Inferior parietal cortex (tissue), 1 donor: Measurements from ENCODE around the gene TNK2.
"Not testable (repeated sequence)": the region's sequence is repeated elsewhere in the genome, so short reads cannot be mapped to it uniquely, and the experiment has no call there.

Source experiments
- DNase-seq: peaks from one replicate; pipeline ENCODE4 v3.0.0-alpha.2; 2016; ENCODE audit errors: extremely low spot score

The TNK2 gene

DNA sequence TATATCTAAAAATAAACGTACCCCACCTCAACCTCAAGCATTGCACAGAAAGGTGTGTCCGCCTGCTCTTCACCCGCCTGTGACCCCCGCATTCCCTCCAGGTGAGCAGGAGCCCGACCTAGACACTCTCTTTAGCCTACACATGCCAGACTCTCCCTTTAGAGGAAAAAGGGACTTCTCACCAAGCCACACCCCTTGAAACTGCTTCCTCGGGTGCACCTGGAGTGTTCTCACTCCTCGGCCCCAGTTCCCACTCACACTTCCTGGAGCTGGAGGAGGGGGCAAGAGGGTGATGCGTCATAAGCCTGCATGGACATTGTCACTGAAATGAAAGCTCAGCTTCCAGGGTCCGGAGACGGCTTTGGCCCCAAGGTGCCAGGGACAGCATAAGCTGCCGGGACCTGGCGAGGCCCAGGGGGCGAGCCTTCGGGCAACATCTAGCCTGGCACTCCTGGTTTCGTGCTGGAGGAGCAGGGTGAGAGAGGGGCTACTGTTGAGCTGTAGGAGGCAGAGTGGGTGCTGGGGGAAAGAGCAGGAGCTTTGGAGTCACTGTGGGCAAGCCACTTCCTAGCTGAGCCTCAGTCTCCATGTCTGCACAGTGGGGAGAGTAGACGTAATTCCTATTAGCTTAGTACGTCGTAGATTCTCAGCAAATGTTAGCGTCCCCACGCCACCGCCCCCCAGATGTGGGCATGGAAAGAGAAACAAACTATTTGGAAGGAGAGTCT lies 86.8 kb downstream of the TNK2 start:
- DNase-seq: no peak

DNA sequence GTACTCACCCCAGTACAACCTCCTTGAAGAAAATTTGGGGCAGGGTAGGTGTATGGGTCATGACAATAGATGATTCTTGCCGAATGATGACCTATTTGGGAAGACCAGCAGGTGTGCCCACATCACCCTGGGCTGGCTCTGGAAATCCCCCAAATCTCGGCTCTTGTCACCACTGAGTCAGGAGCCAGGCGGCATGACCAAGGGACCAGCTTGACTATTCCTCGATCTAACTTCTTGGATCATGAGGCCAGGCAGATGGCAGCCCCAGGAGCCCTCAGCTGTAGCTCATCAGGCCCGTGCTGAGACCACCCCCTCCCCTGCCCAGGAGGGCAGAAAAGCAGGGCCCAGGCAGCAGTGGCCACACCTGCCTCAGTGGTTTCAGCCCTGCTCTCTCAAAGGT lies 87.5 kb downstream of the TNK2 start:
- no peak for DNase-seq

DNA sequence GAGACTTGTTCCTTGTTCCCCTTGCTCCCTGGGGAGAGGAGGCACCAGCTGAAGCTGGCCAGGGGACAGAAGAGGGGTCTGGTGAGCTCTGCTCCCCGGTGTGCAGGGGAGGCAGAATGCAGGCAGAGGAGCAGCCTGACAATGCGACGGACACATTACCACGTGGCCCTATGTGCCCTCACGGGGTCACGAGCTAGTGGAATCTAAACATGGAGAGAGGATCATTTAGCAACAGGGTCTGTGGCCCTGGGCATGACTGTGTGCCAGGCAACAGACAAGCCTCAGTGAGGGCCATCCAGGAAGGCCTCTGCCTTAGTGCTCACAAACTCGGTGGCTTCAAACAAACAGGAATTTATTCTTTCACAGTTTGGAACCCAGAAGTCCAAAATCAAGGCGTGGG lies 88.2 kb downstream of the TNK2 start:
- DNase-seq: no peak

DNA sequence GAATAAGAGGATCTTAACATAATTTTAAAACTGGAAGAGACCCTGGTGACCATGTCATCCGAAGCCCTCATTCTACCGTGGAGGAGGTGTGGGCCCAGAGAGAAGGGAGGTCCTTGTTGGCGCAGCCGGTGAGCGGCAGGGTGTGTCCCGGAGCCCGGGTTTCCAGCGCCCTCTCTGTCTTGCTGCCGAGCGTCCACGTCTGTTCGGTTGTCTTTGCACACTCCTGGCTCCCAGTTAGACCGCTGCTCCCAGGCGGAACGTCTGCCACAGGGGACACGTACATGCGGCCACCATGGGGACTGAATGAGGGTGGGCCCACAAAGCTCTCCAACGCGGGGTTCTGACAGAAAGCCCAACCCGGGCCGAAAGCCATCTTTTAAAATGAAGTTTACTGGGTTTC lies 90.0 kb downstream of the TNK2 start:
- no peak for DNase-seq

DNA sequence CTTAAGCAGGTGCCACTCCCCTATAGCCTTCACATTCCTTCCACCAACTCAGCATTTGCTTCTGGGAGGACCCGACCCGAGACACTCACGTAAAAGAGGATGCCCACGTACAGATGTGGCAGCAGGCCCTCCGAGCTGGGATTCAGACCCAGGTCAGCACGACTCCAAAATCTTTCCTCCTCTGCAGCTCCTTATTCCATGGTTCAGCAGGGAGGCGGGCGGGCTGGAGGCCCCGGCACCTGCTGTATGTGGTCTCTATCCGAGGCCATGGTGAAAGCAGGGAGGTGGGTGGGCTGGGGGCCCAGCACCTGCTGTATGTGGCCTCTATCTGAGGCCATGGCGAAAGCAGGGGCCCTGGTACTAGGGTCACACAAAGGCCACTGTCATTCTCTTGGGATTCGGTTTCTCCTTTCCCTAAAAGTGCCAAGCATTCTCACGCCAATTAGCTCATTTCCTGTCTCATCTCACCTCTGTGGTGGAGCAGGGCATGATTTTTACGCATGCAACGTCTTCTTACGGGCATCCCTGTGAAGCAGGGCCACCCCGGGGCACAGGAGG lies 90.7 kb downstream of the TNK2 start:
- DNase-seq: no peak

DNA sequence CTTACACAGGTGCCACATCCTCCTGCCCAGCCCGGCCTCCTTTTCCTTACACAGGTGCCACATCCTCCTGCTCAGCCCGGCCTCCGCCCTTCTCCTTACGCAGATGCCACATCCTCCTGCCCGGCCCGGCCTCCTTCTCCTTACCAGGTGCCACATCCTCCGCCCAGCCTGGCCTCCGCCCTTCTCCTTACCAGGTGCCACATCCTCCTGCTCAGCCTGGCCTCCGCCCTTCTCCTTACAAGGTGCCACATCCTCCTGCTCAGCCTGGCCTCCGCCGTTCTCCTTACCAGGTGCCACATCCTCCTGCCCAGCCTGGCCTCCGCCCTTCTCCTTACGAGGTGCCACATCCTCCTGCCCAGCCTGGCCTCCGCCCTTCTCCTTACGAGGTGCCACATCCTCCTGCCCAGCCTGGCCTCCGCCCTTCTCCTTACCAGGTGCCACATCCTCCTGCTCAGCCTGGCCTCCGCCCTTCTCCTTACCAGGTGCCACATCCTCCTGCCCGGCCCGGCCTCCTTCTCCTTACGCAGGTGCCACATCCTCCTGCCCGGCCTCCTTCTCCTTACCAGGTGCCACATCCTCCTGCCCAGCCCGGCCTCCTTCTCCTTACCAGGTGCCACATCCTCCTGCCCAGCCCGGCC lies 92.0 kb downstream of the TNK2 start:
- not testable (repeated sequence) for DNase-seq

DNA sequence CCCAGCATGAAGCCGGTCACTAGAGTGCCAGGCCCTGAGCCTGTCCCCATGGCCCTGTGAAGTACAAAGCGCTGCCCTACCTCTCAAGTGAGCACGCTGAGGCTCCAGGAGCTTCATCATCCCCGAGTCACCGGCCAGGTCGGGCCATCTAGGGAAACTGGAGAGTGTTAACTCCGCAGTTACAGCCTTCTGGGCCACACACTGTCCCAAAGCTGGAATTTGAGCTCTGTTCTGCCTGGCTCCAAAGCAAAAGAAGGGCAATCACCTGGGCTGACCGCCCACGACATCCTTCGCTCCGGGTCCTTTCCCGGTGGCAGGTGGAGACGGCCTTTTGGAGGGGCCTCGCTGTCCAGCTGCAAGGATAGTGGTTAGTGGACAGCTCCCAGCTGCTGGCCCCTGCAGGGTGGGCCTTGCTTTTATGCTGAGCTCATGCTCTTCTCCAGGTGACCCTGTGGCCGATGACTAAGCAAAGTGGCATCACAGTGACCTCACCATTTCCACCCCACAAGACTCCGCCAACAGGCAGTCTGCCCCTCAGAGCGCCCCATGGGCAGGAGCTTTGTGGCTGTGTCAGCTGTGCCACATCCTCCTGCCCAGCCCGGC lies 93.1 kb downstream of the TNK2 start:
- DNase-seq: no peak

DNA sequence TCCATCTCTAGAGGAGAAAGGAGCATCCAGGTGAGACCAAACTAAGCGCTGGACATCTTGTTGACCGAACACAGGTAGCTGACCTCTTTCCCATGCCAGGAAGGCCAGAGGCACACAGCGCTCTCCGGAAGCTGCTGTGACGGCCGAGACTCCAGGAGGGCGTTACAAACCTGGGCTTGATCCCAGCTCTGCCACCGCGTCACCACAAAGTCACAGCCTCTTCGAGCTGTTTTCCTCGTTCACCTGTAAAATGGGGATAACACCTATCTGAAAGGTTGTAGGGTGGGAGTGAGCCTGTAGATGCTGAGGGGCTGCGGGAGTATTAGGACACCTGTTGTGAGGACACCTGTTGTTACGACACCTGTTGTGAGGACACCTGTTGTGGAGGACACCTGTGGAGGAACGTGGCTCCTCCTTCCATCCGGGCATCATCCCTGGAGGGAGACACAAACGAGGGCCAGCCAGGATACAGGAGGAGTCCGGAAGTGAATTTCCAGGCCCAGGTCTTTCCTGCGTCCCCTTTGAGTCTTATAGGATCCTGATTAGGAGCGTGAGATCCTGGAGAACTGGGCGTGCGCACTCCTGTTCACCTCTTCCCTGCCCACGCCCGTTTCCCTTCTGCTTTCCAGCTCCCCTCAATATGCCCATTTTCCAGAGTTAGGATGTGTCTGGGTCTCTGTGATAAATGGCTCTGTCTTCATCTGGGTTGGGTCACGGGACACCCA lies 94.3 kb downstream of the TNK2 start:
- no peak for DNase-seq
